D721Med (cell line): Measurements from ENCODE around the gene ARHGAP25.

Experiments used
- DNase-seq: peaks from one replicate; pipeline ENCODE4 v3.0.0; 2011; ENCODE audit warnings: low spot score; ENCODE audit not compliant: insufficient read length
- FAIRE-seq: peaks from 2 replicates; lab custom pipeline; 2011; peaks lifted over from hg19 to GRCh38; lab: Jason Lieb, UNC
- CTCF ChIP-seq: IDR thresholded peaks from 2 replicates; pipeline ENCODE4 v1.5.1; 2012; ENCODE audit warnings: mild to moderate bottlenecking, control low read depth; ENCODE audit not compliant: insufficient read depth; ENCODE audit errors: missing control alignments

ARHGAP25 gene

GRCh38 chr2:68854476-68854875 is 119.9 kb downstream of the ARHGAP25 start:
- no peak for DNase-seq
- no peak for FAIRE-seq
- no peak for TF ChIP-seq CTCF

- FAIRE-seq (no peak), DNase-seq (no peak)
- no peak for TF ChIP-seq CTCF
Measured at GRCh38 chr2:68855550-68855949, 120.9 kb downstream of the ARHGAP25 start.

GRCh38 chr2:68857202-68857845 is 122.7 kb downstream of the ARHGAP25 start:
- DNase-seq, result no peak
- no peak for FAIRE-seq
- TF ChIP-seq CTCF, result no peak

GRCh38 chr2:68857855-68858456 is 123.3 kb downstream of the ARHGAP25 start:
- TF ChIP-seq CTCF, result no peak
- DNase-seq, result no peak
- no peak for FAIRE-seq

- DNase-seq, result no peak
- FAIRE-seq, result no peak
- no peak for TF ChIP-seq CTCF
Measured at GRCh38 chr2:68860111-68860510, 125.5 kb downstream of the ARHGAP25 start.

GRCh38 chr2:68861330-68861729 is 126.7 kb downstream of the ARHGAP25 start:
- TF ChIP-seq CTCF, result no peak
- DNase-seq, result no peak
- no peak for FAIRE-seq

GRCh38 chr2:68862889-68863288 is 128.3 kb downstream of the ARHGAP25 start:
- no peak for TF ChIP-seq CTCF
- no peak for FAIRE-seq

More at GRCh38 chr2:68862889-68863288, 128.3 kb downstream of the ARHGAP25 start:
- no peak for DNase-seq
